Neural cell (in vitro differentiated cells): ENCODE results near the gene KDM1B. TPM values are rescaled to one million over a fixed set of nuclear protein-coding genes. Genes with fewer than 3 reads are reported as not detected.

ENCODE experiments used
- H2AFZ ChIP-seq: fragments of 200-600, 300-800 bp; sonication (generic), shearing (Covaris generic); 2 replicates; pipeline ENCODE4 v1.6.0; 2014; ENCODE audit warnings: low read depth, mild to moderate bottlenecking, antibody characterized with exemption, low read length, moderate library complexity
- H3F3A ChIP-seq: fragments of 200-600 bp; shearing (Covaris generic); 2 replicates; pipeline ENCODE4 v1.6.1; 2016; ENCODE audit warnings: mild to moderate bottlenecking, moderate library complexity, mixed read lengths, antibody characterized with exemption, low read length; ENCODE audit not compliant: insufficient read depth, poor library complexity, severe bottlenecking
- H3K27ac ChIP-seq: fragments of 200-600, 300-800 bp; sonication (generic), shearing (Covaris generic); 2 replicates; pipeline ENCODE4 v1.5.1; 2014; ENCODE audit warnings: mild to moderate bottlenecking, low read length, moderate library complexity
- H3K27me3 ChIP-seq: fragments of 300-800, 200-600 bp; sonication (generic), shearing (Covaris generic); 2 replicates; pipeline ENCODE4 v1.6.0; 2014; ENCODE audit warnings: mild to moderate bottlenecking, low read depth, low read length, moderate library complexity; ENCODE audit not compliant: insufficient read depth
- H3K36me3 ChIP-seq: fragments of 300-800, 200-600 bp; sonication (generic), shearing (Covaris generic); 2 replicates; pipeline ENCODE4 v1.5.1; 2014; ENCODE audit warnings: mild to moderate bottlenecking, antibody characterized with exemption, low read length, moderate library complexity; ENCODE audit not compliant: insufficient read depth
- H3K4me2 ChIP-seq: fragments of 300-800, 200-600 bp; sonication (generic), shearing (Covaris generic); 2 replicates; pipeline ENCODE4 v1.6.0; 2014; ENCODE audit warnings: mild to moderate bottlenecking, low read length
- H3K4me3 ChIP-seq: fragments of 300-800, 200-600 bp; sonication (generic), shearing (Covaris generic); 2 replicates; pipeline ENCODE4 v1.5.1; 2014; ENCODE audit warnings: mild to moderate bottlenecking, low read length, moderate library complexity
- H3K79me2 ChIP-seq: fragments of 200-600 bp; shearing (Covaris generic); replicated peaks from 2 replicates; pipeline ENCODE4 v1.6.0; 2014; ENCODE audit warnings: mild to moderate bottlenecking, low read length, moderate library complexity; ENCODE audit not compliant: insufficient read depth
- H3K9ac ChIP-seq: fragments of 300-800, 200-600 bp; sonication (generic), shearing (Covaris generic); 2 replicates; pipeline ENCODE4 v1.6.1; 2016; ENCODE audit warnings: mild to moderate bottlenecking, low read length, mixed read lengths
- H3K9me2 ChIP-seq: fragments of 200-600 bp; shearing (Covaris generic); 2 replicates; pipeline ENCODE4 v1.6.1; 2016; ENCODE audit warnings: mild to moderate bottlenecking, low read length, mixed read lengths; ENCODE audit not compliant: insufficient read depth
- H3K9me3 ChIP-seq: fragments of 200-600, 300-800 bp; sonication (generic), shearing (Covaris generic); 2 replicates; pipeline ENCODE4 v1.6.1; 2016; ENCODE audit warnings: mild to moderate bottlenecking, mixed run types, low read length, moderate library complexity, mixed read lengths
- H4K20me1 ChIP-seq: fragments of 200-600 bp; shearing (Covaris generic); 2 replicates; pipeline ENCODE4 v1.6.1; 2016; ENCODE audit warnings: mild to moderate bottlenecking, mixed run types; ENCODE audit not compliant: insufficient read depth
- EP300 ChIP-seq: fragments of 450-650 bp; conservative IDR thresholded peaks from 2 replicates; pipeline ENCODE4 v1.6.1; 2014; ENCODE audit warnings: antibody characterized with exemption, mild to moderate bottlenecking, moderate library complexity; ENCODE audit not compliant: poor library complexity, severe bottlenecking
- EZH2 ChIP-seq: fragments of 200-600, 300-800 bp; shearing (Covaris generic), sonication (generic); IDR thresholded peaks from 2 replicates; pipeline ENCODE4 v1.6.1; 2014; ENCODE audit warnings: antibody characterized with exemption, low read length, borderline replicate concordance, mild to moderate bottlenecking; ENCODE audit not compliant: insufficient read depth, poor library complexity, severe bottlenecking
- MXI1 ChIP-seq: fragments of 450-650 bp; conservative IDR thresholded peaks from 2 replicates; pipeline ENCODE4 v1.6.1; 2014; ENCODE audit warnings: antibody characterized with exemption, mild to moderate bottlenecking; ENCODE audit not compliant: poor library complexity, severe bottlenecking
- POLR2AphosphoS5 ChIP-seq: IDR thresholded peaks from 2 replicates; pipeline ENCODE4 v1.6.1; 2012
- RAD21 ChIP-seq: fragments of 450-650 bp; conservative IDR thresholded peaks from 2 replicates; pipeline ENCODE4 v1.6.1; 2014; ENCODE audit warnings: antibody characterized with exemption, mild to moderate bottlenecking, moderate library complexity
- SMC3 ChIP-seq: fragments of 450-650 bp; conservative IDR thresholded peaks from 2 replicates; pipeline ENCODE4 v1.6.1; 2014; ENCODE audit warnings: antibody characterized with exemption, mild to moderate bottlenecking, moderate library complexity; ENCODE audit not compliant: poor library complexity
- TAF1 ChIP-seq: IDR thresholded peaks from 2 replicates; pipeline ENCODE4 v1.6.1; 2012; ENCODE audit warnings: low read depth
- polyA plus RNA-seq: library from polyadenylated mRNA; depleted of rRNA; stranded (reverse); fragments of >200 nt; gene quantifications from 2 replicates; pipeline ENCODE4 v1.2.3, GENCODE V29; 2014
- TF ChIP-seq, protein P1 (sequence below): IDR thresholded peaks from 2 replicates; pipeline ENCODE4 v1.6.1; 2012; ENCODE audit warnings: borderline replicate concordance
- TF ChIP-seq, protein P2 (sequence below): fragments of 450-650 bp; IDR thresholded peaks from 2 replicates; pipeline ENCODE4 v1.5.1; 2014; ENCODE audit warnings: antibody characterized with exemption, mild to moderate bottlenecking, moderate library complexity; ENCODE audit not compliant: poor library complexity, severe bottlenecking

The KDM1B gene
- polyA plus RNA-seq, 1 donor from 2014 or later: 24.5 TPM

DNA sequence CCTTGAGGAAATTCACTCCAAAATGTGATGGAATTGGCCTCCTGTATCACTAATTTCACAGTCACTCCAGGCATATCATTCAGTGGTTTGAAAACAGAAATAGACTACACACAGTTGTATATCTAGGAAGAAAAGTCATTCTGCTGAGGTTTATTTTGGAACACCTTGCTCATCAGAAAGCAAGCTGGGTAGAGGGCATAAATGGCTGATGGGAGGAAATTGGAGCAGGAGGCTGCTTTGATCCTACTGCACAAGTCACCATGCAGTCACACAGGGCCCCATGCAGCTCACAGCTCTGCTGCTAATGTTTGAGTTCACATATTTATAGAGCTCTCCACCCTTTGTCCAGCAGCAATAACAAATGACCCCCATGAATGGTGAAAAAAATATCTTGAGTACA is 45.1 kb upstream of the KDM1B start:
- Histone ChIP-seq H3K9me2 (no peaks in the 10 kb centered on the region), H3K79me2 (no peaks in the 10 kb centered on the region), H2AFZ (no peak overlapping the region), H3K36me3 (no peaks in the 10 kb centered on the region), H3K4me2 (no peak overlapping the region), H3K9me3 (no peaks in the 10 kb centered on the region), H3K27me3 (no peaks in the 10 kb centered on the region), H3K27ac (no peak overlapping the region), H4K20me1 (no peaks in the 10 kb centered on the region), H3K9ac (no peak overlapping the region), H3K4me3 (no peak overlapping the region), H3F3A (no peaks in the 10 kb centered on the region)
- TF ChIP-seq EP300 (no peak), POLR2AphosphoS5 (no peak), MXI1 (no peak), RAD21 (no peak), SMC3 (no peak), TAF1 (no peak), EZH2 (no peak)
- TF ChIP-seq, protein P1, sequence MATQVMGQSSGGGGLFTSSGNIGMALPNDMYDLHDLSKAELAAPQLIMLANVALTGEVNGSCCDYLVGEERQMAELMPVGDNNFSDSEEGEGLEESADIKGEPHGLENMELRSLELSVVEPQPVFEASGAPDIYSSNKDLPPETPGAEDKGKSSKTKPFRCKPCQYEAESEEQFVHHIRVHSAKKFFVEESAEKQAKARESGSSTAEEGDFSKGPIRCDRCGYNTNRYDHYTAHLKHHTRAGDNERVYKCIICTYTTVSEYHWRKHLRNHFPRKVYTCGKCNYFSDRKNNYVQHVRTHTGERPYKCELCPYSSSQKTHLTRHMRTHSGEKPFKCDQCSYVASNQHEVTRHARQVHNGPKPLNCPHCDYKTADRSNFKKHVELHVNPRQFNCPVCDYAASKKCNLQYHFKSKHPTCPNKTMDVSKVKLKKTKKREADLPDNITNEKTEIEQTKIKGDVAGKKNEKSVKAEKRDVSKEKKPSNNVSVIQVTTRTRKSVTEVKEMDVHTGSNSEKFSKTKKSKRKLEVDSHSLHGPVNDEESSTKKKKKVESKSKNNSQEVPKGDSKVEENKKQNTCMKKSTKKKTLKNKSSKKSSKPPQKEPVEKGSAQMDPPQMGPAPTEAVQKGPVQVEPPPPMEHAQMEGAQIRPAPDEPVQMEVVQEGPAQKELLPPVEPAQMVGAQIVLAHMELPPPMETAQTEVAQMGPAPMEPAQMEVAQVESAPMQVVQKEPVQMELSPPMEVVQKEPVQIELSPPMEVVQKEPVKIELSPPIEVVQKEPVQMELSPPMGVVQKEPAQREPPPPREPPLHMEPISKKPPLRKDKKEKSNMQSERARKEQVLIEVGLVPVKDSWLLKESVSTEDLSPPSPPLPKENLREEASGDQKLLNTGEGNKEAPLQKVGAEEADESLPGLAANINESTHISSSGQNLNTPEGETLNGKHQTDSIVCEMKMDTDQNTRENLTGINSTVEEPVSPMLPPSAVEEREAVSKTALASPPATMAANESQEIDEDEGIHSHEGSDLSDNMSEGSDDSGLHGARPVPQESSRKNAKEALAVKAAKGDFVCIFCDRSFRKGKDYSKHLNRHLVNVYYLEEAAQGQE: no peak
- TF ChIP-seq, protein P2, sequence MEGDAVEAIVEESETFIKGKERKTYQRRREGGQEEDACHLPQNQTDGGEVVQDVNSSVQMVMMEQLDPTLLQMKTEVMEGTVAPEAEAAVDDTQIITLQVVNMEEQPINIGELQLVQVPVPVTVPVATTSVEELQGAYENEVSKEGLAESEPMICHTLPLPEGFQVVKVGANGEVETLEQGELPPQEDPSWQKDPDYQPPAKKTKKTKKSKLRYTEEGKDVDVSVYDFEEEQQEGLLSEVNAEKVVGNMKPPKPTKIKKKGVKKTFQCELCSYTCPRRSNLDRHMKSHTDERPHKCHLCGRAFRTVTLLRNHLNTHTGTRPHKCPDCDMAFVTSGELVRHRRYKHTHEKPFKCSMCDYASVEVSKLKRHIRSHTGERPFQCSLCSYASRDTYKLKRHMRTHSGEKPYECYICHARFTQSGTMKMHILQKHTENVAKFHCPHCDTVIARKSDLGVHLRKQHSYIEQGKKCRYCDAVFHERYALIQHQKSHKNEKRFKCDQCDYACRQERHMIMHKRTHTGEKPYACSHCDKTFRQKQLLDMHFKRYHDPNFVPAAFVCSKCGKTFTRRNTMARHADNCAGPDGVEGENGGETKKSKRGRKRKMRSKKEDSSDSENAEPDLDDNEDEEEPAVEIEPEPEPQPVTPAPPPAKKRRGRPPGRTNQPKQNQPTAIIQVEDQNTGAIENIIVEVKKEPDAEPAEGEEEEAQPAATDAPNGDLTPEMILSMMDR: no peak

DNA sequence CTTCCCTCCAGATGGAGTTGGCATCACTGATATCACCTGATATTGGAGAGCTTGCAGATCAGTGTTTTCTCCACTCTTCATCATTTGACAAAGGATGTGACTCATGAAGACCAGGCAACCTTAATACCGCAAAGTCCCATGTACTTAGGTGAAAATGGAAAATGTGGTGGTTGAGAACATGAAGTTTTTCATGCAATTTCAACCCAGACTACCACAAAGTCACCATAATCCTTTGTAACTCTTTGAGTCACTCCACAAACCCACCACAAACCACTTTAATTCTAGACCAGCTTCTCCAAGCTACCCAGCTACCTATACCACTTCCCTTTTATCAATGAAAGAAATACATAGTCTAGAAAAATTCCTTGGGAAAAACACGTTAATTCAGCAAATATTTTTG is 39.9 kb upstream of the KDM1B start:
- H2AFZ ChIP-seq: no peak overlapping the region
- H3F3A ChIP-seq: no peaks in the 10 kb centered on the region
- no peak overlapping the region for H3K9ac ChIP-seq
- H3K27ac ChIP-seq: no peak overlapping the region
- no peaks in the 10 kb centered on the region for H3K79me2 ChIP-seq
- no peak overlapping the region for H3K4me2 ChIP-seq
- no peaks in the 10 kb centered on the region for H3K9me3 ChIP-seq
- H3K36me3 ChIP-seq: no peaks in the 10 kb centered on the region
- H3K9me2 ChIP-seq: no peaks in the 10 kb centered on the region
- no peaks in the 10 kb centered on the region for H3K27me3 ChIP-seq
- TF ChIP-seq MXI1 (no peak), EP300 (no peak), EZH2 (no peak), TAF1 (no peak), RAD21 (no peak), POLR2AphosphoS5 (no peak), SMC3 (no peak)
- TF ChIP-seq, protein P2: no peak
- TF ChIP-seq, protein P1: no peak
- H3K4me3 ChIP-seq: no peak overlapping the region
- H4K20me1 ChIP-seq: no peaks in the 10 kb centered on the region
